HG03025 (cell line): ENCODE results near the gene CCDC122.
"Not testable (repeated sequence)": the region's sequence is repeated elsewhere in the genome, so short reads cannot be mapped to it uniquely, and the experiment has no call there.

Experiments used
- ATAC-seq: cut with Tn5 transposase; IDR thresholded peaks from one replicate; pipeline ENCODE4 v1.9.1; 2021; ENCODE audit warnings: mild to moderate bottlenecking, moderate library complexity; ENCODE audit not compliant: unreplicated experiment, low FRiP score

CCDC122 gene

DNA sequence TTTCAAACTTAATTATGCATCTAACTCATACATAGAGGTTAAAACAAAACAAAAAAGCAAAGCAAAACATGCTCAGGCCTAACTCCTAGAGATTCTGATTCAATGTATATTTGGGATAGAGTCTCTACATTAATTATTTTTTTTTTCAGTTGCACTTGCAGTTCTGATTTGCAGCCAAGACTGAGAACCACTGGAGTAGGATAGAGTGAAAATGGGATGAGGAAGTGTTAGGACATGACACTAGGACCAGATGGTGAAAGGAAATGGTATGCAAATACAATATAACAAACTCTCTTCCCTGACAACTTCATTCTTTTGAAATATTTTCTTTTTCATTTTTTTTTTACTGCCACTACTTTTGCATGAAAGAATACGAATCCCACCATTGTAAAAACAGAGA is 1.8 kb downstream of the CCDC122 start:
- no peak for ATAC-seq

DNA sequence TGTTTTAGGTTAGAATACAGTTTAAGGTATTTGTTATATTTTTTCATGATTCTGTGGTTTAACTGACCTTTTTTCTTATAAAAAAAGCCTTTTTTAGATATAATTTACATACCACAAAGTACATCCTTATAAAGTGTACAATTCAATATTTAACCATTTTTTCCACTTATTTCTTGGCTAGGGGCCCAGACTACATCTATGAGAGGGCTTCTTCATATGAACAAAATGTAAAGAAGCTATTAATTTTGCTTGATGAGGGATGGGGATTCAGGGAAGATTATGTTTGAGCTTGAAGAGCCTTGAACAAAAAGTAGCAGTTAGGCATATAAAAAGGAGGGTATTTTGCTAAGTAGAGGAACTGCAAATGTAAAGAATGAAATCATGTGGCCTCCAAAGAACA is 2.2 kb downstream of the CCDC122 start:
- ATAC-seq, result no peak

DNA sequence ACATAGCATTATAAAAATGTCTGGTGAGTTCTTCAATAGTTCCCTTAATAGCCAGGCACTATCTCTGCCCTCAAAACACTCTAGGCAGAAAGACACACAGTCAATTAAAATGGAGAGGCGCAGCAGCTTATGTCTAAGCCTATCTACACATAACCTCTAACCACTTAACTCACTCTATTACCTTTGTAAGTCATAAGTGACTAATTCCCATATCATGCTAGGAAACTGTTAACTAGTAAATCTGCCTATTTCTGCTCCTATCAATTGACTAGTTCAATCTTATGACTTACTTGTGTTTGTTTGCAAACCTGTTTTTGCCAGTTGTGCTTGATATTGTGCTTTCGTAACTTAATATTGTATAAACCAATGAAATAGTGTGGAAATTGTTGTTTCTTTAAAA is 3.2 kb downstream of the CCDC122 start:
- ATAC-seq, result no peak

GRCh38 chr13:43874504-43875092 is 4.9 kb downstream of the CCDC122 start:
- ATAC-seq, result no peak

GRCh38 chr13:43872181-43872580 is 7.4 kb downstream of the CCDC122 start:
- ATAC-seq, result no peak

- ATAC-seq, result no peak
These were observed 13.6 kb downstream of the CCDC122 start for GRCh38 chr13:43865892-43866291.

- ATAC-seq, result no peak
These were observed 14.6 kb downstream of the CCDC122 start for GRCh38 chr13:43864921-43865320.

- no peak for ATAC-seq
These were observed 17.7 kb downstream of the CCDC122 start for GRCh38 chr13:43861863-43862262.

DNA sequence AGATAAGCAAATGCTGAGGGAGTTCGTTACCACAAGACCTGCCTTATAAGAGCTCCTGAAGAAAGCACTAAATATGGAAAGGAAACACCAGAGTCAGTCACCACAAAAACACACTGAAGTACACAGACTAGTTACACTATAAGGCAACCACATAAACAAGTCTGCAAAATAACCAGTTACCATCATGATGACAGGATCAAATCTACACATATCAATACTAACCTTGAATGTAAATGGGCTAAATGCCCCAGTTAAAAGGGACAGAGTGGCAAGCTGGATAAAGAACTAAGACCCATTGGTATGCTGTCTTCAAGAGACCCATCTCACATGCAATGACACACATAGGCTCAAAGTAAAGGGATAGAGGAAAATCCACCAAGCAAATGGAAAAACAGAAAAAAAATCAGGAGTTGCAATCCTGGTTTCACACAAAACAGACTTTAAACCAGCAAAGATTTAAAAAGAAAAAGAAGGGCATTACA is 26.6 kb downstream of the CCDC122 start:
- no peak for ATAC-seq

DNA sequence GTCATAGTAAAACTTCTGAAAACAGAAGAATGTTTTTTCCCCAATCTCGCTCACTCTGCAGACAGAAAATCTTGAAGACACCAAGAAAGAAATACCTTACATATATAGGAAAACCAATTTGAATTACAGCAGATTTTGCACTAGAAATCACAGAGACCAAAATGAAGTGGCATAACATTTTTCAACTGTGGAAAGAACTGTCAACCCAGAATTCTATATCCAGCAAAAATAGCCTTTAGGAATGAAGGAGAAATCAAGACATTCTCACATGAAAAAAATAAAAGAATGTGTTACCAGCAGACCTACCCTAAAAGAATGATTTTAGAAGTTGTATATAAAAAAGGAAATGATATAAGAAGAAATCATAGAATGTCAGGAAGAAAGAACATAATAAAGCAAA is 28.7 kb downstream of the CCDC122 start:
- ATAC-seq, result no peak

DNA sequence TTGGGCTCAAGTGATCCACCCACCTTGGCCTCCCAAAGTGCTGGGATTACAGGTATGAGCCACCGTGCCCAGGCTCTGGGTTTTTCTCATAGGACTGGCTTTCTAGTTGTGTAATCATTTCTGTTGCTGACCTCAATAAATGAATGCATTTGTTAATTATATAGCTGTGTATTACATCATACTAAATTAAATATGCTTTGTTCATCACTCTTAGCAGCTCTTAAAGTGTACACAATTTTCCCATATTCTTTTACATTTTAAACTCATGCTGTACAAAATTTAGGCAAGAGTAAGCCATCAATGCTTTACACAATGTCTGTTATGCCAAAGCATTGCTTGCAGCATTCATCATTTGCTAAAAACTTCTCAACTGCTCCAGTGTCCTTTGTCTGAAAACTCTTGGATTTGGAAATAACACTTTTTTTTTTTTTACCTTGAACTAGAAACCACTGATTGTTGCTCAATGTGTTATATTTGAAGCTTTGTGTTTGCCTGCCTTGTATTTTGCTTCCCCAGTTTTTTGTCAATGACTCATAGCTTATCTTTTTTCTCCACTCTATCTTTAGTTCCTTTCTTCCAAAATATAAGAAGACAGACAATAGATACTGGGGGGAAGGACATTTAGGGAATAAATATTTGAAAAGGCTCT is 31.4 kb downstream of the CCDC122 start:
- no peak for ATAC-seq

GRCh38 chr13:43846496-43847158 is 32.9 kb downstream of the CCDC122 start:
- ATAC-seq, result no peak

GRCh38 chr13:43838909-43839308 is 40.6 kb downstream of the CCDC122 start:
- no peak for ATAC-seq

DNA sequence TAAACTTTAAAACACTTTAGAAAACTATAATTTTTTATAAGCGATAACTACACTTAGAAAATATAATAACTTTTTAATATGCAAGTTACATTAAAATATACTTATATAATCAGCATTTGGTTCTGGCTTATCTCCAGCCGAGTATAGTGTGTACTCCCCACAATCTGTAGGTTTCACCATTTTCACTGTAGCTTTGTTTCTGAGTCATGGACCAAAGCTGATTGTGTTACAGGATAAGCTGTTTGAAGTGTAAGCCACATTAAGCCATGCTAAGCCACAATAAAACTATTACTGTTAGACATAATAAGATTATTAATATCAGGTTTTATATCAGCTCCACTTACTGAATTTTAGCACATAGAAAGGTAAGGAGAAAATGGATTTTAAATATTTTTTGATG is 43.8 kb downstream of the CCDC122 start:
- ATAC-seq, result no peak

GRCh38 chr13:43831088-43831487 is 48.5 kb downstream of the CCDC122 start:
- ATAC-seq, result no peak

DNA sequence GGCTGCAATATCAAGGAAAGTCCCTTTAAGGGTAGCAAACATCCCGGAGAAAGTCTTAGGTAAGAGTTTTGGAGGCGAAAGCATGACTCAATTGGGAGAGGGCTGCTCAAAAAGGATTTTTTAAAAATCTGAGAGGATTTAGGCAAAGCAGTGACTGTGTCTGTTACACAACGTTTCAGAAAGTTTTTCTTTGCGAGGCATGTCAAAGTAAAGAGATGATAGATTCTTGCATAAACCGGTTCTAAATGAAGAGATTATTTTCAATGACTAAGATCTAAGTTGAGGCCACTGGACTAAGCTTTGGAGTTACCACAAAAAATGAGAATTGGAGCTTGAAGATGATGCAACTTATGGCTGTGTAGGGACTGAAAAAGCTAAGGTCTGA is 49.1 kb downstream of the CCDC122 start:
- ATAC-seq, result no peak

GRCh38 chr13:43824656-43825055 is 54.9 kb downstream of the CCDC122 start:
- ATAC-seq, result not testable (repeated sequence)

GRCh38 chr13:43822969-43823368 is 56.6 kb downstream of the CCDC122 start:
- no peak for ATAC-seq

DNA sequence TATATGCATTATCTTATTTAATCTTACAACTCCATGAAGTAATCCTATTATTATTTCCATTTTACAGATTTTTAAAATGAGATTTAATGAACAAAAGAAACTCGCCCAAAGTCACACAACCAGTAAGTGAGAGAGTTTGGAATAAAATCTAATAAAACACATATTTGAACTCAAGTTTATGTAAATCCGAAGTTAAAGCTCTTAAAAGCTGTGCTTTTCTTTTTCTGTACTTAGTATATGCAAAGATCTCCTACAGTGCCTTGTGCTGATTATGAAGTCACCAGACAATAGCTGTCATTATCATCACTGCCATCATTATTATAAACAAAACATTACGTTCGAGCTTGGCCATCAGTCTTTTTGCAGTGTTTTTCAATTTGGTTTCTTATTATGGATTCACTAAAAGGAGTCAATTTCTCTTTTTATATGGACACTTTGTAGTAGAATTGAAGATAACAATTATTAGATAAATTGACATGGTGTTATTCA is 63.1 kb downstream of the CCDC122 start:
- no peak for ATAC-seq

GRCh38 chr13:43815204-43815603 is 64.3 kb downstream of the CCDC122 start:
- ATAC-seq, result no peak

- no peak for ATAC-seq
These were observed 70.9 kb downstream of the CCDC122 start for GRCh38 chr13:43808676-43809075.

- no peak for ATAC-seq
These were observed 73.8 kb downstream of the CCDC122 start for GRCh38 chr13:43805681-43806128.
